Endothelial cell of umbilical vein (primary cell): ENCODE data around the gene TMPRSS15. TPM values are rescaled to one million over a fixed set of nuclear protein-coding genes. Genes with fewer than 3 reads are reported as not detected.

ENCODE experiments used
- BruUV-seq: library from RNA; stranded (reverse); fragments of 400-500 nt; replicated peaks from 2 replicates; lab custom pipeline; 2021; lab: Mats Ljungman, UMichigan
- CTCF ChIA-PET: fragments of 300-600, 350-600 bp; sonication (Branson Sonifier 250); formaldehyde crosslinking; loops from one replicate; lab custom pipeline; 2021; ENCODE audit warnings: antibody characterized with exemption, inconsistent platforms; lab: Charles Lee
- POLR2A ChIA-PET: fragments of 300-600, 350-600 bp; sonication (Branson Sonifier 250); formaldehyde crosslinking; loops from one replicate; lab custom pipeline; 2021; ENCODE audit warnings: antibody characterized with exemption, inconsistent platforms; lab: Charles Lee
- DNase-seq: peaks from one replicate; pipeline ENCODE4 v3.0.0-alpha.2; 2011; ENCODE audit warnings: low read depth, low spot score
- FAIRE-seq: peaks from 2 replicates; lab custom pipeline; 2011; peaks lifted over from hg19 to GRCh38; lab: Jason Lieb, UNC
- H2AFZ ChIP-seq: 2 replicates; pipeline ENCODE4 v1.6.0; 2012; ENCODE audit warnings: low read depth, low read length, control low read depth, inconsistent platforms
- H3K27ac ChIP-seq: 2 replicates; pipeline ENCODE4 v1.5.1; 2011; ENCODE audit warnings: low read depth, mild to moderate bottlenecking, control low read depth, low read length, moderate library complexity; ENCODE audit not compliant: insufficient read depth
- H3K27me3 ChIP-seq, 2 experiments: 2 replicates each; pipeline versions ENCODE4 v1.6.0 to v1.6.1; 2011; ENCODE audit warnings: low read length in 2 of 2, mixed read lengths in 1 of 2; ENCODE audit not compliant: control insufficient read depth in 2 of 2, insufficient read depth in 2 of 2
- H3K36me3 ChIP-seq, 2 experiments: 2 replicates in 1 of 2; 3 replicates in 1 of 2; pipeline ENCODE4 v1.5.1; 2011; ENCODE audit warnings: low read length in 2 of 2, mild to moderate bottlenecking in 1 of 2, moderate library complexity in 1 of 2; ENCODE audit not compliant: control insufficient read depth in 2 of 2, insufficient read depth in 2 of 2; ENCODE audit errors: extremely low read depth in 1 of 2
- H3K4me1 ChIP-seq: 3 replicates; pipeline ENCODE4 v1.5.1; 2011; ENCODE audit warnings: mild to moderate bottlenecking, low read length; ENCODE audit not compliant: control insufficient read depth, insufficient read depth; ENCODE audit errors: extremely low read depth
- H3K4me2 ChIP-seq: 2 replicates; pipeline ENCODE4 v1.6.1; 2011; ENCODE audit warnings: low read length, control low read depth, mixed read lengths; ENCODE audit not compliant: insufficient read depth
- H3K4me3 ChIP-seq, 3 experiments: fragments of 200-600 bp in 1 of 3; sonication (generic), shearing (Covaris generic) in 1 of 3; replicated peaks in 1 of 3; 2 replicates each; pipeline ENCODE4 v1.5.1; 2011 to 2016; ENCODE audit warnings: control low read depth in 3 of 3, low read length in 3 of 3, mild to moderate bottlenecking in 2 of 3, inconsistent platforms in 1 of 3, low read depth in 1 of 3, moderate library complexity in 1 of 3; ENCODE audit not compliant: insufficient read depth in 1 of 3
- H3K79me2 ChIP-seq: 2 replicates; pipeline ENCODE4 v1.6.0; 2012; ENCODE audit warnings: low read length, inconsistent platforms; ENCODE audit not compliant: control insufficient read depth, insufficient read depth
- H3K9ac ChIP-seq: replicated peaks from 2 replicates; pipeline ENCODE3; 2011; ENCODE audit warnings: low read length, control low read depth; ENCODE audit not compliant: insufficient read depth; ENCODE audit errors: extremely low read depth
- H3K9me1 ChIP-seq: replicated peaks from 3 replicates; pipeline ENCODE4 v1.6.0; 2011; ENCODE audit warnings: mild to moderate bottlenecking, low read length; ENCODE audit not compliant: control insufficient read depth, insufficient read depth; ENCODE audit errors: extremely low read depth
- H3K9me3 ChIP-seq: replicated peaks from 2 replicates; pipeline ENCODE4 v1.5.1; 2012; ENCODE audit warnings: low read length, inconsistent platforms; ENCODE audit not compliant: control insufficient read depth, insufficient read depth
- H4K20me1 ChIP-seq: replicated peaks from 2 replicates; pipeline ENCODE3; 2011; ENCODE audit warnings: mild to moderate bottlenecking, low read length; ENCODE audit not compliant: control insufficient read depth, insufficient read depth; ENCODE audit errors: extremely low read depth
- CTCF ChIP-seq, 2 donors: IDR thresholded peaks; 1 replicate in 1 of 2; 2 replicates in 1 of 2; pipeline ENCODE4 v1.5.1; 2011; ENCODE audit warnings: low read length in 2 of 2, mild to moderate bottlenecking in 2 of 2, moderate library complexity in 2 of 2, control low read depth in 1 of 2, inconsistent platforms in 1 of 2, low read depth in 1 of 2; ENCODE audit not compliant: insufficient read depth in 1 of 2; ENCODE audit errors: extremely low read depth in 1 of 2
- EZH2 ChIP-seq: IDR thresholded peaks from 2 replicates; pipeline ENCODE4 v1.6.1; 2012; ENCODE audit warnings: borderline replicate concordance, low read depth, mild to moderate bottlenecking, moderate library complexity, low read length, inconsistent platforms; ENCODE audit not compliant: severe bottlenecking
- FOS ChIP-seq: IDR thresholded peaks from 2 replicates; pipeline ENCODE4 v1.6.1; 2011; ENCODE audit warnings: mild to moderate bottlenecking, low read length, moderate library complexity, borderline replicate concordance; ENCODE audit not compliant: insufficient read depth
- GATA2 ChIP-seq: IDR thresholded peaks from 2 replicates; pipeline ENCODE4 v1.7.0; 2011; ENCODE audit warnings: low read depth, mild to moderate bottlenecking, moderate library complexity, mixed read lengths, low read length; ENCODE audit not compliant: insufficient read length, insufficient read depth
- JUN ChIP-seq: IDR thresholded peaks from 2 replicates; pipeline ENCODE4 v1.6.1; 2011; ENCODE audit warnings: borderline replicate concordance, low read depth; ENCODE audit not compliant: insufficient read length, insufficient read depth
- MAX ChIP-seq: IDR thresholded peaks from 2 replicates; pipeline ENCODE4 v1.6.1; 2011; ENCODE audit not compliant: insufficient read depth, insufficient read length
- MYC ChIP-seq: IDR thresholded peaks from one replicate; pipeline ENCODE4 v1.6.1; 2011; ENCODE audit warnings: mild to moderate bottlenecking, low read depth, low read length
- POLR2A ChIP-seq: IDR thresholded peaks from 2 replicates; pipeline ENCODE4 v1.6.1; 2012; ENCODE audit warnings: low read depth, mild to moderate bottlenecking, control low read depth, low read length
- POLR2AphosphoS5 ChIP-seq: IDR thresholded peaks from 2 replicates; pipeline ENCODE4 v1.6.1; 2012; ENCODE audit warnings: low read depth, mild to moderate bottlenecking, control low read depth, low read length, moderate library complexity; ENCODE audit not compliant: insufficient read depth
- dilution Hi-C: fragments of 300-500 bp; cut with MboI; formaldehyde crosslinking; loops from one replicate; pipeline ENCODE4 v1.15.0; 2019; ENCODE audit warnings: low sequenced_read_pairs; ENCODE audit not compliant: extremely low pct_ligation_motif_present
- intact Hi-C: fragments of 100-400 bp; cut with micrococcal nuclease; formaldehyde crosslinking; loops from one replicate; pipeline ENCODE4 v1.10.0; 2022
- polyA plus RNA-seq, 4 experiments: library from polyadenylated mRNA; depleted of rRNA in 3 of 4; stranded (reverse) in 3 of 4; unstranded in 1 of 4; fragments of >200 nt; gene quantifications; 2 replicates each; pipeline versions ENCODE4 v1.2.1 to v1.2.3, GENCODE V29; 2011 to 2012; ENCODE audit warnings: missing spikeins in 1 of 4
- total RNA-seq: library from RNA; stranded (reverse); gene quantifications from 2 replicates; pipeline ENCODE4 v1.2.3, GENCODE V29; 2021

TMPRSS15 gene
- total and polyA plus RNA-seq, 2 donors (not counting 3 experiments of a cell fraction or from before 2014, with no cell fraction given): not detected

- Histone ChIP-seq H3K9ac (no peak overlapping the region), H3K9me3 (no peaks in the 10 kb centered on the region), H3K4me1 (no peaks in the 10 kb centered on the region), H3K27ac (no peak overlapping the region), H3K27me3 (no peaks in the 10 kb centered on the region), H3K79me2 (no peaks in the 10 kb centered on the region), H3K9me1 (no peaks in the 10 kb centered on the region), H4K20me1 (no peaks in the 10 kb centered on the region), H3K36me3 (no peaks in the 10 kb centered on the region), H2AFZ (no peak overlapping the region), H3K4me3 (no peak overlapping the region), H3K4me2 (no peak overlapping the region)
- TF ChIP-seq FOS (no peak), EZH2 (no peak), JUN (no peak), GATA2 (no peak), MYC (no peak), MAX (no peak), POLR2AphosphoS5 (no peak), CTCF (IDR thresholded peaks at IDR 0.05; ENCODE audit: extremely low read depth in 1 of 2, insufficient read depth in 1 of 2, low read depth in 1 of 2, low read length in 2 of 2) (no peak), POLR2A (no peak)
- dilution Hi-C loops: no loop called here
- intact Hi-C loops: no loop called here
- BruUV-seq: no TSS peak
- POLR2A ChIA-PET: no interaction called here
- no peak for DNase-seq
- FAIRE-seq: no peak
- CTCF ChIA-PET: no interaction called here
Measured at GRCh38 chr21:18451670-18452069, 48.1 kb upstream of the TMPRSS15 start.
